ENCODE data around the gene LGR4. TPM values are rescaled to one million over a fixed set of nuclear protein-coding genes. Genes with fewer than 3 reads are reported as not detected.

LGR4 gene
- total RNA-seq, 1 donor from 2014 or later: 7.5 TPM

DNA sequence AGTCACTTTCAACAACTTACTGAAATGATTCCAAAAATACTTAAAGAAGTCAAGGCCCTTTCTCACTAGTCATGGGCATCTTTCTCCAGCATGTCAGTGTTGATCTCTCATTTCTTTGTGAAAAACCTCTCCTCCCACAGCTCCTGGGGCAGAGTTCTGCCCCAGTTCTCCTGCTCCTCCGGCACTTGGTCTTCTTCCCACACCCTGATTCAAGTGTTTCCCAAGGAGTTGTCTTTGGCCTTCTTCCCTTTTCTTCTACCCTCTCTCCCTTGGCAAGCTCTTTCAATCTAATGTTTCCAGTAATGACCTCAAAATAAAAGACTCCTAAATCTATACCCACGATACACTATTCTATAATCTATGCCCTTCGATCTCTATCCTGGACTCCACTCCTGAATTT, 67.5 kb downstream of the LGR4 start:
- no peak overlapping the region for H3K4me3 ChIP-seq
- no peaks in the 10 kb centered on the region for H3K4me1 ChIP-seq
- TF ChIP-seq, protein P1, sequence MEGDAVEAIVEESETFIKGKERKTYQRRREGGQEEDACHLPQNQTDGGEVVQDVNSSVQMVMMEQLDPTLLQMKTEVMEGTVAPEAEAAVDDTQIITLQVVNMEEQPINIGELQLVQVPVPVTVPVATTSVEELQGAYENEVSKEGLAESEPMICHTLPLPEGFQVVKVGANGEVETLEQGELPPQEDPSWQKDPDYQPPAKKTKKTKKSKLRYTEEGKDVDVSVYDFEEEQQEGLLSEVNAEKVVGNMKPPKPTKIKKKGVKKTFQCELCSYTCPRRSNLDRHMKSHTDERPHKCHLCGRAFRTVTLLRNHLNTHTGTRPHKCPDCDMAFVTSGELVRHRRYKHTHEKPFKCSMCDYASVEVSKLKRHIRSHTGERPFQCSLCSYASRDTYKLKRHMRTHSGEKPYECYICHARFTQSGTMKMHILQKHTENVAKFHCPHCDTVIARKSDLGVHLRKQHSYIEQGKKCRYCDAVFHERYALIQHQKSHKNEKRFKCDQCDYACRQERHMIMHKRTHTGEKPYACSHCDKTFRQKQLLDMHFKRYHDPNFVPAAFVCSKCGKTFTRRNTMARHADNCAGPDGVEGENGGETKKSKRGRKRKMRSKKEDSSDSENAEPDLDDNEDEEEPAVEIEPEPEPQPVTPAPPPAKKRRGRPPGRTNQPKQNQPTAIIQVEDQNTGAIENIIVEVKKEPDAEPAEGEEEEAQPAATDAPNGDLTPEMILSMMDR (IDR thresholded peaks at IDR 0.05): no peak
- intact Hi-C loops (cut with DNase I): no loop called here
- no peaks in the 10 kb centered on the region for H3K36me3 ChIP-seq
- no peaks in the 10 kb centered on the region for H3K9me3 ChIP-seq
- ATAC-seq: no peak
- DNase-seq: no peak
- H3K27me3 ChIP-seq: no peaks in the 10 kb centered on the region
- H3K27ac ChIP-seq: no peak overlapping the region

DNA sequence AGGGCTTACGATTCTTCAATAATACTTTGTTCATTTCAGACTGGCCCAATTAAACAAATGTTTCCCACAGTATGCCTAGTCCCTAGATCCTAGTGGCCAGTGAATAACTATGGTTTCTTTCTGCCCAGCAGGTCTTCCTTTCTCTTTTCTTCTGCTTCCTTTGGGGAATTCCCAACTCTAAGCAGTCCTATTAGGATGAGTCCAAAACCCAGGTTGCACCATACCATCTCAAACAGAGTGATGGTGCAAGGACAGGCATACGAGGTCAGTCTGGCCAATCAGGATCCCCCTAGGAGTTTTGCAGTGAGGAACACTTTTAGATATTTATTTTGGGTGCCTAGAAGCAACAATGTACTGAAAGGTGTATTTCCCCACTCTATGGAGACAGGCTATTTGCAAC, 68.2 kb downstream of the LGR4 start:
- no peak for ATAC-seq
- H3K9me3 ChIP-seq: no peaks in the 10 kb centered on the region
- H3K27ac ChIP-seq: no peak overlapping the region
- TF ChIP-seq, protein P1 (IDR thresholded peaks at IDR 0.05): no peak
- intact Hi-C loops (cut with DNase I): no loop called here
- H3K4me3 ChIP-seq: no peak overlapping the region
- H3K27me3 ChIP-seq: no peaks in the 10 kb centered on the region
- no peaks in the 10 kb centered on the region for H3K4me1 ChIP-seq
- DNase-seq: no peak
- no peaks in the 10 kb centered on the region for H3K36me3 ChIP-seq

DNA sequence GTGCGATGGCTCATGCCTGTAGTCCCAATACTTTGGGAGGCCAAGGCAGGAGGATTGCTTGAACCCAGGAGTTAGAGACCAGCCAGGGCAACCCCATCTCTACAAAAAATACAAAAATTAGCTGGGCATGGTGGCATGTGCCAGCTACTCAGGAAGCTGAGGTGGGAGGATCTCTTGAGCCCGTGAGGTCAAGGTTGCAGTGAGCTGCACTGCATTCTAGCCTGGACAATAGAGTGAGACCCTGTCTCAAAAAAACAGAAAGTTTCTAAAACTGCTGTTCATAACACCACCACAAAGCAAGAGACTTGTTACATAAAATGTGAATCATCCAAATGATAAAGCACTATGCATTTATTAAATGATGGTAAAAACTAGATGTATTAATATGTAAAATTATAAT, 69.4 kb downstream of the LGR4 start:
- TF ChIP-seq, protein P1 (IDR thresholded peaks at IDR 0.05): no peak
- no peak overlapping the region for H3K27ac ChIP-seq
- intact Hi-C loops (cut with DNase I): no loop called here

DNA sequence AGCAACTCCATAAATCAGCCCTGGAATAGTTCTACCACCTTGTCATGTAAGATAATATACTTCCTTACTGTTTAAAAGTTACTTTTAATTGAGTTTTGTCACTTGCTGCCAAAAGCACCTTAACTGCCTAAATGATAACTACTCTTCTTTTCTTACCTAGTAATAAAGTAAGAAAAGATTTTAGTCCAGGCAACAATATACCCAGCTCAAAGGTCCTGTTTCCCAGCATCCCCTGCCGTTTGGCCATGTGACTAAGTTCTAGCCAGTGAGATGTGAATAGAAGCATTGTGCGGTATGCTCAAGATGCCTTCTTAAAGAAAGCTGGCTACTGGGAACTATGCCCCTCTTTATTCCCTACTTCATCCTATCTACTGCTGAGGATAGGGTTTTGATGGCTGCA, 70.1 kb downstream of the LGR4 start:
- Histone ChIP-seq H3K9me3 (no peaks in the 10 kb centered on the region), H3K27ac (no peak overlapping the region), H3K27me3 (no peaks in the 10 kb centered on the region), H3K4me1 (no peaks in the 10 kb centered on the region), H3K36me3 (no peaks in the 10 kb centered on the region), H3K4me3 (no peak overlapping the region)
- intact Hi-C loops (cut with DNase I): no loop called here
- TF ChIP-seq, protein P1 (IDR thresholded peaks at IDR 0.05): no peak
- ATAC-seq (no peak), DNase-seq (no peak)

More for the DNA sequence above, 69.4 kb downstream of the LGR4 start:
- H3K4me3 ChIP-seq: no peak overlapping the region
- no peak for DNase-seq
- H3K36me3 ChIP-seq: no peaks in the 10 kb centered on the region
- H3K9me3 ChIP-seq: no peaks in the 10 kb centered on the region
- H3K27me3 ChIP-seq: no peaks in the 10 kb centered on the region
- no peak for ATAC-seq
- no peaks in the 10 kb centered on the region for H3K4me1 ChIP-seq

DNA sequence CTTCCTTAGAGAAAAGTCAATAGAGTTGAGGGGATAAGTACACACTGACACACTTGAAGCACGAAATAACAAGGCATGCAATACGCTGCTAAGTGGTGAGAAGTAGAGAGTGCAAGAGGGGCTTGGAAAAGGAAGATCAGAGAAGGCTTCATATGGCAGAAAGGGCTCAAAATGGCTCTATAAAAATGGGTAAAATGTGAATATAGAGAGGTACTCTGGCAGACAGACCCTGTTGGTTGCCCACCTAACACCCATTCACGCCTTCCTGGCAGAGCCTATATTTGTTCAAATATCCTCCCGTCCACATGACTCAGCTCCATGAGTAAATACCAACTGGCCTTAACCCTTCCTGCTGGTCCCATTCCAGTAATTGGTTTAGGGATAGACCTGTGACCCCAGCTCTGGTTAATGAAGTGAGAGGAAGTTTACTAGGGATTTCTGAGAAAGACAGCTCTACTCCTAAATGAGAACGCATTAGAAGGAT, 70.7 kb downstream of the LGR4 start:
- H3K27ac ChIP-seq: no peak overlapping the region
- TF ChIP-seq, protein P1 (IDR thresholded peaks at IDR 0.05): no peak
- no peak for DNase-seq
- peak; percentile 86 for ATAC-seq
- H3K36me3 ChIP-seq: no peaks in the 10 kb centered on the region
- intact Hi-C loops (cut with DNase I): no loop called here
- no peak overlapping the region for H3K4me3 ChIP-seq
- no peaks in the 10 kb centered on the region for H3K27me3 ChIP-seq
- H3K4me1 ChIP-seq: no peaks in the 10 kb centered on the region
- no peaks in the 10 kb centered on the region for H3K9me3 ChIP-seq

DNA sequence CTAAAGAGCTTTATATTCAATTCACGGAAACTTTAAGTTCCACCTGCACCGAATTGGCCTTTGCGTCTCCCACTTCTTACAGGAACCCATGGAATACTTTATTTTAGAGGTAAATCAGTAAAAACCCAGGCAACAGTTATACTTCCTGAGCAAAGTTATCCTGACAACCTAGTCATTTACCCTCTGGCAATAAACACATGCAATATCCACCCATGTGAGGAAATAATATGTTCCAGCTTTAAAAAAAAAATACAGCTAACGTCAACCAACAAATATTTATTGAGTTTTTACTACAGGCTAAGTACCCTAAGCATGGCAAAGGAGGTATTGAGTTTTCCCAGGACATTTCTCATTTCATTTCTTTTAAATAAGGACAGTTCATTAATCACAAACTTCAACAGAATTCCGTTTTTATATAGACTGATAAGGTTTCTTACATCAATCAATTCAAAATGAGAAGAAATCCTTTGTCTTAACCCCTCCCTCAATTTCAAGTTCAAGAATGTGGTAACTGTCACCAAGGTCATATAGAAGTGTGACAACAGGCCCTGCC, 71.2 kb downstream of the LGR4 start:
- Histone ChIP-seq H3K36me3 (no peaks in the 10 kb centered on the region), H3K4me3 (no peak overlapping the region), H3K27me3 (no peaks in the 10 kb centered on the region), H3K27ac (no peak overlapping the region), H3K4me1 (peaks cover 2% of the 10 kb centered on the region), H3K9me3 (no peaks in the 10 kb centered on the region)
- ATAC-seq (no peak), DNase-seq (no peak)
- TF ChIP-seq, protein P1 (IDR thresholded peaks at IDR 0.05): no peak
- intact Hi-C loops (cut with DNase I): no loop called here
